Breast epithelium (tissue), 4 donors: ENCODE results near the gene KIF18A. TPM values are rescaled to one million over a fixed set of nuclear protein-coding genes. Genes with fewer than 3 reads are reported as not detected.

ENCODE experiments used
- DNase-seq, 2 donors: peaks; one replicate each; pipeline ENCODE4 v3.0.0-alpha.2; 2019; ENCODE audit warnings: low spot score in 2 of 2
- H3K27ac ChIP-seq, 2 donors: fragments of 200-600 bp; sonication (generic) in 1 of 2; one replicate each; pipeline ENCODE4 v1.5.1; 2016 to 2019; ENCODE audit warnings: mild to moderate bottlenecking in 1 of 2
- H3K27me3 ChIP-seq, 2 donors: fragments of 200-600 bp; sonication (generic) in 1 of 2; one replicate each; pipeline versions ENCODE4 v1.5.1 to v1.6.0; 2017 to 2019; ENCODE audit warnings: control low read depth in 1 of 2, mild to moderate bottlenecking in 1 of 2
- H3K36me3 ChIP-seq: fragments of 200-600 bp; one replicate; pipeline ENCODE4 v1.5.1; 2019
- H3K4me1 ChIP-seq, 2 donors: fragments of 200-600 bp; sonication (generic); one replicate each; pipeline ENCODE4 v1.5.1; 2016 to 2019; ENCODE audit warnings: control low read depth in 1 of 2
- H3K4me3 ChIP-seq, 3 donors: fragments of 200-600 bp; sonication (generic); 1 replicate in 2 of 3; 2 replicates in 1 of 3; pipeline ENCODE4 v1.5.1; 2016 to 2019; ENCODE audit warnings: mild to moderate bottlenecking in 3 of 3, moderate library complexity in 2 of 3
- H3K9me3 ChIP-seq, 2 donors: fragments of 200-600 bp; sonication (generic) in 1 of 2; one replicate each; pipeline ENCODE4 v1.5.1; 2016 to 2019; ENCODE audit warnings: control low read depth in 1 of 2
- POLR2A ChIP-seq: fragments of 450-650 bp; IDR thresholded peaks from one replicate; pipeline ENCODE4 v1.6.1; 2016; ENCODE audit warnings: antibody characterized with exemption, mild to moderate bottlenecking, moderate library complexity
- POLR2AphosphoS5 ChIP-seq, 3 donors: sonication (generic); formaldehyde crosslinking; IDR thresholded peaks; one replicate each; pipeline ENCODE4 v1.6.1; 2017; ENCODE audit warnings: antibody characterized with exemption in 3 of 3
- intact Hi-C: fragments of 100-400 bp; cut with DNase I; formaldehyde crosslinking; loops from one replicate; pipeline ENCODE4 v1.15.1; 2023; ENCODE audit warnings: low total_unique reads
- total RNA-seq, 3 donors: library from RNA; depleted of rRNA; stranded (reverse); fragments of >200 nt; gene quantifications; one replicate each; pipeline ENCODE4 v1.1.0, GENCODE V29; 2016
- TF ChIP-seq, protein P1 (sequence below), 3 donors: fragments of 450-650 bp; IDR thresholded peaks; one replicate each; pipeline ENCODE4 v1.5.1; 2016 to 2017; ENCODE audit warnings: antibody characterized with exemption in 3 of 3, mild to moderate bottlenecking in 3 of 3, moderate library complexity in 3 of 3

KIF18A gene
- total RNA-seq, 3 donors from 2014 or later = 0.32 to 1.5 (median 0.33) TPM

GRCh38 chr11:27972522-27973170 lies 135.3 kb downstream of the KIF18A start:
- H3K4me1 ChIP-seq = no peaks in the 10 kb centered on the region
- no peak overlapping the region for H3K4me3 ChIP-seq
- intact Hi-C loops = no loop called here
- no peaks in the 10 kb centered on the region for H3K9me3 ChIP-seq
- TF ChIP-seq, protein P1, sequence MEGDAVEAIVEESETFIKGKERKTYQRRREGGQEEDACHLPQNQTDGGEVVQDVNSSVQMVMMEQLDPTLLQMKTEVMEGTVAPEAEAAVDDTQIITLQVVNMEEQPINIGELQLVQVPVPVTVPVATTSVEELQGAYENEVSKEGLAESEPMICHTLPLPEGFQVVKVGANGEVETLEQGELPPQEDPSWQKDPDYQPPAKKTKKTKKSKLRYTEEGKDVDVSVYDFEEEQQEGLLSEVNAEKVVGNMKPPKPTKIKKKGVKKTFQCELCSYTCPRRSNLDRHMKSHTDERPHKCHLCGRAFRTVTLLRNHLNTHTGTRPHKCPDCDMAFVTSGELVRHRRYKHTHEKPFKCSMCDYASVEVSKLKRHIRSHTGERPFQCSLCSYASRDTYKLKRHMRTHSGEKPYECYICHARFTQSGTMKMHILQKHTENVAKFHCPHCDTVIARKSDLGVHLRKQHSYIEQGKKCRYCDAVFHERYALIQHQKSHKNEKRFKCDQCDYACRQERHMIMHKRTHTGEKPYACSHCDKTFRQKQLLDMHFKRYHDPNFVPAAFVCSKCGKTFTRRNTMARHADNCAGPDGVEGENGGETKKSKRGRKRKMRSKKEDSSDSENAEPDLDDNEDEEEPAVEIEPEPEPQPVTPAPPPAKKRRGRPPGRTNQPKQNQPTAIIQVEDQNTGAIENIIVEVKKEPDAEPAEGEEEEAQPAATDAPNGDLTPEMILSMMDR (IDR thresholded peaks at IDR 0.05) = no peak
- TF ChIP-seq POLR2A (no peak), POLR2AphosphoS5 (IDR thresholded peaks at IDR 0.05) (no peak)
- no peaks in the 10 kb centered on the region for H3K36me3 ChIP-seq
- H3K27me3 ChIP-seq = no peaks in the 10 kb centered on the region
- no peak for DNase-seq
- H3K27ac ChIP-seq = no peak overlapping the region

DNA sequence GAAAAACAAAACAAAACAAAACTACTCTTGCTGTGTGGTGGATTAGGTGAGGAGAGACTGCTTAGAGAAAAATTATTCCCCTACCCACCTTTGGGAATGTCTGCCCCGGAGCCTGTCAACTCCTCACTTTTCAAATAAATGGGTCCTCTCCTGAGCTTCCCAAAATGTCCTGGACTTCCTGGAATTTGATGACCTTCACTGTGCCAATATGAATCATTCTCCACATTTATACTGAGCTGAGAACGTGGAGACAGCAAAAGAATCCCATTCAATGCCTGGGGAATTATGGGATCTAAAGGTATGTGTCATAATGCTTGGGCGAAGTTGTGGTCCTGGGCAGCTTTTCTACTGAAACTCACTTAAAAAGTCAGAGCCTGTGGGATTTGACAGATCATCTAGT lies 136.8 kb downstream of the KIF18A start:
- Histone ChIP-seq H3K9me3 (no peaks in the 10 kb centered on the region), H3K27ac (no peak overlapping the region), H3K4me3 (no peak overlapping the region), H3K4me1 (no peaks in the 10 kb centered on the region), H3K36me3 (no peaks in the 10 kb centered on the region), H3K27me3 (no peaks in the 10 kb centered on the region)
- intact Hi-C loops = no loop called here
- TF ChIP-seq, protein P1 (IDR thresholded peaks at IDR 0.05) = no peak
- TF ChIP-seq POLR2AphosphoS5 (IDR thresholded peaks at IDR 0.05) = no peak
- no peak for TF ChIP-seq POLR2A
- no peak for DNase-seq

Other genes starting within 250 kb of the KIF18A start
- gene METTL15, start 232 bp upstream of the KIF18A start, total RNA-seq = 10 to 100 TPM in 2 of 3 donors, 1 to 10 TPM in 1; 9.8 to 30.3 (median 16.4) TPM